Urothelium cell line (cell line): ENCODE measurements around the gene TMBIM1.
"Not testable (repeated sequence)": the region's sequence is repeated elsewhere in the genome, so short reads cannot be mapped to it uniquely, and the experiment has no call there.

Source experiments
- DNase-seq: peaks from one replicate; pipeline ENCODE4 v3.0.0; 2011; ENCODE audit warnings: low spot score, mixed read lengths
- FAIRE-seq: peaks from 2 replicates; lab custom pipeline; 2011; peaks lifted over from hg19 to GRCh38; lab: Jason Lieb, UNC

The TMBIM1 gene

DNA sequence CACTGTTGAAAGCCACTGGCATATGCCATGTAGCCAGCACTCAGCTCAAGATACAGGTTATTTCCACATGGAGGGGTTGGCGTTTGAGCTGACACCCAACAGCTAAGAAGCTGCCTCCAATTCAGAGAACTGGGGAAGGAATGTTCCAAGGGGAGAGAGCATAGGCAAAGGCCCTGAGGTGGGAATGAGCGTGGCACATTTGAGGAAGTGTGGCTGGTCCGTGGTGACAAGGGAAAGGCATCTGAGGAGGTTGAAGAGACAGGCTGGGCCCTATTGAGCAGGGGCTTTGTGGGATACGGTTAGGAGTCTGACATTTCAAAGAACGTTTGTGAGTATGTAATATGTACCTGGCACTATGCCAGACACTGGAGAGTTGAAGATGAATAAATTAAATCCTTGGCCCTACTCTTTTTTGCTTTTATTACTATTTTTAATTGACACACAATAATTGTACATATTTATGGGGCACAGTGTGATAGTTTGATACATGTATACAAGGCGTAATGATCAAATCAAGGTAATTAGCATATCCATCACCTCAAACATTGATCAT, 27.6 kb upstream of the TMBIM1 start:
- DNase-seq = no peak
- no peak for FAIRE-seq

GRCh38 chr2:218318241-218318640, 25.9 kb upstream of the TMBIM1 start:
- DNase-seq (no peak), FAIRE-seq (no peak)

- FAIRE-seq = no peak
- DNase-seq = no peak
Observed at GRCh38 chr2:218317835-218318234, 25.5 kb upstream of the TMBIM1 start.

GRCh38 chr2:218317303-218317630, 25.0 kb upstream of the TMBIM1 start:
- FAIRE-seq (no peak), DNase-seq (no peak)

- FAIRE-seq = no peak
Observed at GRCh38 chr2:218315397-218315796, 23.1 kb upstream of the TMBIM1 start.

DNA sequence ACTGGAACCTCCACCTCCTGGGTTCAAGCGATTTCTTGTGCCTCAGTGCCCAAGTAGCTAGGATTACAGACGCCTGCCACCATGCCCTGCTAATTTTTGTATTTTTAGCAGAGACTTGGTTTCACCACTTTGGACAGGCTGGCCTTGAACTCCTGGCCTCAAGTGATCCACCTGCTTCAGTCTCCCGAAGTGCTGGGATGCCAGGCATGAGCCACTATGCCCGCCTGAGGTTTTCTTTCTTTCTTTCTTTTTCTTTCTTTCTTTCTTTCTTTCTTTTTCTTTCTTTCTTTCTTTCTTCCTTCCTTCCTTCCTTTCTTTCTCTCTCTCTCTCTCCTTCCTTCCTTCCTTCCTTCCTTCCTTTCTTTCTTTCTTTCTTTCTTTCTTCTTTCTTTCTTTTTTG, 22.5 kb upstream of the TMBIM1 start:
- not testable (repeated sequence) for FAIRE-seq, DNase-seq

More at GRCh38 chr2:218315397-218315796, 23.1 kb upstream of the TMBIM1 start:
- DNase-seq = no peak

DNA sequence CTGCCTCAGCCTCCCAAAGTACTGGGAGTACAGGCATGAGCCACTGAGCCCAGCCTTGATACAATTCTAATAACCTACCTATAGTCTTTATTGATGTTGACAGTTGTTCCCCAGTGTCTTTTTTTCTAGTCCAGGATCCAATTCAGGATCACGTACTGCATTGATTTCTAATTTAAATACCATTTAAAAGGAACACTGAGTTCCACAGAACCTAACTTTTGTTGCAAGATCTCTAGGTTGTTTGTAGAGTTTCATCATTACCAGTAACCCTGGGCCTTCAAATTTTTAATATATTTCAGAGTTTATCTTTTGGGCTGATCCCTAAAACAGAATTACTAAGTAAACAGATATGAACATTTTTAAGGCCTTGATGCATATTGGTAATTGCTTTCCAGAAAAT, 21.1 kb upstream of the TMBIM1 start:
- no peak for DNase-seq
- FAIRE-seq = no peak

GRCh38 chr2:218312267-218312756, 20.0 kb upstream of the TMBIM1 start:
- no peak for FAIRE-seq

GRCh38 chr2:218311541-218312266, 19.4 kb upstream of the TMBIM1 start:
- FAIRE-seq, DNase-seq: not testable (repeated sequence)

More at GRCh38 chr2:218312267-218312756, 20.0 kb upstream of the TMBIM1 start:
- DNase-seq = no peak

GRCh38 chr2:218310853-218311540, 18.7 kb upstream of the TMBIM1 start:
- FAIRE-seq (no peak), DNase-seq (no peak)

DNA sequence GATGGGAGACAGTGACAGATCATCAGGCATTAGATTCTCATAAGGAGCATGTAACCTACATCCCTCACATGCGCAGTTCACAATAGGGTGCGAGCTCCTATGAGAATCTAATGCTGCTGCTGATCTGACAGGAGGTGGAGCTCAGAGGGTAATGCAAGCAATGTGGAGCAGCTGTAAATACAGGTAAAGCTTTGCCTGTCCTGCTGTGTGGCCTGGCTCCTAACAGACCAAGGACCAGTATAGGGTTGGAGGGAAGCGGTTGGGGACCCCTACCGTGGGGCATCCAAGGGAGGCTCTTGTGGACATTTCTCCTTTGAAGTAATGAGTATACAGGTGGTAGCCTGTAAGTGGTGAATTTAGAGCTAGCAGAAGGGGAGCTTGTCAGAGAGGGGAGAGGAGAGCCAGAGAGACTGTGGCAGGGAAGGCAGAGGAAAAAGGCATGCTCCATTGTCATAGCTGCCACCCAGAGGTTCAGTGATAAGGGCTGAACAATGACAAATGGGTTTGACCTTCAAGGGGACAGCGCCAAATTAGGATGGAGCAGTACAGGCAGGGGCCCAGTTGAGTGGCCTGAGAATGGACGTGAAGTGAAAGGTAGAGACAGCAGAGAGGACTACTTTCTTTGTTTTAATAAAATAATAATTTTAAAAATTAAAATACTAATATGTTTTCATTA, 15.2 kb upstream of the TMBIM1 start:
- no peak for DNase-seq
- no peak for FAIRE-seq

DNA sequence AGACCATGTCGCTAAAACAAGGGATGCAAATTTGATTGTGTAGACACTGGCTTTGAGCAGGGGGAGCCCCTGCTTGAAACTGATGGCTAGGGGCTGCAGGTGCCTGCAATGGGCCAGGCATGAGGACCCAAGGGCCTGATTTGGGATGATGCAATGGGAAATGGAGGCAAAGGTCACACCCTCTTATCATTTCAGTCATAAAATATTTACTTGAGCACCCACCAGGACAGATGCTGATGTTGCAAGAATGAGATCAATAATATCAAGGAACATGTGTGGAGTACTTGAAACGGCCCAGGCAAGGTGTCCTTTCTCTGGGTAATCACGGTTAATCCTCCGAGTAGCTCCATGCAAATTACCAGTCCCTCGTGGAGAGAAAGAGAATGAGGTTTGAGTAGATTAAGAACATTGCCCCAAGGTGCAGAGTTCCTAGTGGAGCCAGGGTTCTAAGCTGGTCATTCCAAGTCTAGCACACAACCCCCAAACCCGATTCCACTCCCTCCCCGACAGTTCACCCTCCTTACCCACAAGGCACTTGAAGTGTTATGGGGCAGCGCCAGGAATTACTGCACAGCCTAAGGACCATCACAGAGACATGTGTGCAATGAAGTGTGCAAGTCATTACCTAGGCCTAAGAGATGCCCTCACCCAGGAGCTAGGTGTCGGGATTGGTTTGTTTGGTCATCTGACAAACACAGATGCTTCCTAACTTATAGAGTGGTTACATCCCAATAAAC, 14.0 kb upstream of the TMBIM1 start:
- no peak for FAIRE-seq
- DNase-seq = no peak

- no peak for FAIRE-seq
Observed at GRCh38 chr2:218305383-218305782, 13.1 kb upstream of the TMBIM1 start.

DNA sequence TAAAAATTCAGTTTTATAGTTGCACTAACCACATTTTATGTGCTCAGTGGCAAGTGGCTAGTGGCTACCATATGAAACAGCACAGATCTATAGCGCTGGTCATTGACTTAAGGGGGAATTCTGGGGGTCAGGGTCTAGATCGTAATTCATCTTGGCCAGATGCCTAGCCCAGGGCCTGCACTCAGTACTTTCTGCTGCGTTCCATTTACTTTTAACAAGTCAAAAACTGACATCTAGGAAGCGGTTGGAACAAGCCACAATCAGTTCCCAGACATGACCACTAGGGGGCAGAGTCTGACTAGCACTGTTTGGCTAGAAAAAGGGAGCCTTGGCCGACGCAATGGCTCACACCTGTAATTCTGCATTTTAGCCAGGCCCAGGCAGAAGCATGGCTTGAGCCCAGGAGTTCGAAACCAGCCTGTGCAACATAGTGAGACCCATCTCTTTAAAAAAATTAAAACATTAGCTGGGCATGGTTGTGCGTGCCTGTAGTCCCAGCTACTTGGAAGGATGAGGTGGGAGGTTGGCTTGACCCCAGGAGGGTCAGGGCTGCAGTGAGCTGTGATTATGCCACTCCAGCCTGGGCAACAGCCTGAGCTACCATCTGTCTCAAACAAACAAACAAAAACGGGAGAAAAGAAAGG, 9.0 kb upstream of the TMBIM1 start:
- DNase-seq (peak; percentile 67), FAIRE-seq (no peak)

More at GRCh38 chr2:218305383-218305782, 13.1 kb upstream of the TMBIM1 start:
- DNase-seq = no peak

DNA sequence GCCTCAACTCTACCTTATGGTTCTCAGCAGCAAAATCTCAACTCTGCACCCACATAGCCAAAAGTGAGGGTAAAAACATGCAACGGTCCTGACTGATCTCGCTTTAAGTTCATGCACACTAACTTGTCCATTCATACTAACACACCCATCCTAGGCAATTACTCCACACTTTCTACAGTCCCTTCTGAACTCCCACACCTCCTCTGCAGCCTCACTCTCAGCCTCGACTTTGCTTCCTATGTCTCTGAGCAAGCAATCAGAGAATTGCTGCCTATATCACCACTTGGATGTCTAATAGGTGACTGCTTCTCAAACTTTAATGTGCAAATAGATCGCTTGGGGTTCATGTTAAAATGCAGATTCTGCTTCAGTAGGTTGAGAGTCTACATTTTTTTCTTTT, 7.8 kb upstream of the TMBIM1 start:
- FAIRE-seq (no peak), DNase-seq (no peak)

DNA sequence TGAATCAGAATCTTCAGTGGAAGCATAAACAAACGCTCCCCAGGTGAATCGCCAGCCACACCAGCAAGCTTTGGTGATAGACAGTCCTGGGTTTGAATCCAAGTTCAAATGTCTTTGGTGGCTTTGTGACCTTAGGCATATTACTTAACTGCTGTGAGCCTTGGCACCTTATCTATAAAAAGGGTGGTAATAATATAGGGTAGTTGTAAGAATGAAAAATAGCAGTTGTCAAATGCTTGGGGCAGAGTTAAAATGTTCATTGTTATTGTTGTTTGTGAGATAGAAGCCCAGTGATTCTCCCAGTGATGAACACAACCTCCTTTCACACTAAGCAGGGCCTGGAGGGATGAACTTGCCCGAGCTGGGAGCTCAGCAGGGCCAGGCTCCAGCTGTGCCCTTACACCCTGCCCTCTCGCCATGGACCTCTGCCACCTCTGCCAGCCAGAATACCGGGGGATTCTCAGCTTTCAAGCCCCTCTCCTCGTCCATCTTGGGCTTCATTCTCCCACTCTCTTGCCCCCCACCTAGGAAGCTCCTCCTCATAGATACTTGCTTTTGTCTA, 6.1 kb upstream of the TMBIM1 start:
- DNase-seq (no peak), FAIRE-seq (no peak)

GRCh38 chr2:218296847-218297246, 4.5 kb upstream of the TMBIM1 start:
- no peak for DNase-seq
- FAIRE-seq = no peak

DNA sequence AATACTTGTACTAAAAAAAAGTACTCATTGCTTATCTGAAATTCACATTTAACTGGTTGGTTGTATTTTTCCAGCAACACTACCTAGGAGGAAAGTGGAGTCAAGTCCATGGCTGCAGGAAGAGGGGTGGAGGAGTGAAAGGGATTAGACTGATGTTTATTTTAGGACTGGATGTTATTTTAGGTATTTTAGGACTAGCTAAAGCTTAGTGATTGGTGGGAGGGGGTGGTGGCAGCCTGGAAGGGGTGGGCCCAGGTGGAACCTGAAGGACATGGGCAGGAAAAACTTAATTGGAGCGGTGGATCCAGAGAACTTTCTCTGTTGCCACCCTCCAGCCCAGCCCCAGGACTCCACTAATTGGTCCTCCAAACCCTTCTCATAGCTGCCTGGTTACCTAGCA, 3.9 kb upstream of the TMBIM1 start:
- no peak for FAIRE-seq

GRCh38 chr2:218295029-218295428, 2.7 kb upstream of the TMBIM1 start:
- DNase-seq = no peak
- FAIRE-seq = no peak

More for the DNA sequence above, 3.9 kb upstream of the TMBIM1 start:
- no peak for DNase-seq
